Measurements from ENCODE around the gene NXT1.

NXT1 gene

DNA sequence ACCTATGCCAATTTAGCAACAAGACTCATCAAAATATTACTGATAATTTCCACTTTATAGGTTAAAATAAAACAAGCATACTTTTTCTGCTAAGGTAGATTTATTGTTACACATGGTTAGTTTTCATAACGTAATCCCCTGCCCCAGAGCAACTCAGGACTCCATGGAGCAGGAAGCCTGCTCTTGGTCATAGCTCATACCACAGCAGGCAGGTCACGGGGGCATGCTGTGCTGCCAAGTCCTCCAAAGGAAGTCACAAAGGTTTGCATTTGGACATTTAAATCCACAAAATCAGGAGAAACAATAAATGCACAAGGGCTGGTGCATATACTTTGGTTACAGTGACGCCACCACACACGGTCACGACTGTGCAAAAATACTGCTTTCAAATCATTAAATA, 23.9 kb downstream of the NXT1 start:
- FAIRE-seq, result no peak
- DNase-seq (ENCODE audit: insufficient read length, low spot score), result no peak
- no peak for TF ChIP-seq CTCF (IDR thresholded peaks at IDR 0.05; ENCODE audit: insufficient read depth, missing control alignments)

DNA sequence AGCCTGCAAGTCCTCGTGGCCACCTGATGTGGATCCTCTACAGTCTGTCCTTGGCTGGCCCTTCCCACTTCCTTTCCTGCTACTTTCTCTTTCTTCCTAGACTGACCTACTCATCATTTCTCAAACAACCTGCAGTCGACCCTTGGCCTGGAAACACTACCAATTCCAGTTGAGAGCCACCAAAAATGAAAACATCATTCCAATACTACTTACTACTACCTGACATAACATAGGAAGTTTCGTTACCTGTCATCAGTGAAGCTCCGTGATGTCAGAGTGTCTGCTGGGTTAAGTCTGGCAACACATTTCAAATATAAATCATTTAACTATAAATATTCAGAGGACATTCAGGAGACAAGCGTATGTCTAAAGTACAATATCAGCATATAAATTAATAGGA, 25.2 kb downstream of the NXT1 start:
- DNase-seq (ENCODE audit: insufficient read length, low spot score), result no peak
- FAIRE-seq, result no peak
- TF ChIP-seq CTCF (IDR thresholded peaks at IDR 0.05; ENCODE audit: insufficient read depth, missing control alignments), result no peak

DNA sequence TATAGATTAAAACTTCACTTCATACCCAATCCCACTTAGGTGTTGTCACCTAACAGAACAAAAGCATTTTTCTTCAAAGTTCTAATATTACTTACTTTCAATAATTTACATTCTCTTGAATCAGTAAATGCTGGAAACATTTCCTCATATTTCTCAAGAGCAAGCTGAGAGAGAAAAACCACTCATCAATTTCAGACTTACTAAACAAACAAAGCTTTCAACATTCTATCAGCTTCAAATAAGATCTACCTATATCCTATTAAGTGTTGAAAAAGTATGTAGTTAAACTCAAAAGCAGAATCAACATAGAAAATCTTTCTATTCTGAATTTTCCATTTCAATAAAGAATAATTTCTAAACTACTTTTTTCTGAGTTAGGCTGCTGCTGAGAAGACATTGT, 29.2 kb downstream of the NXT1 start:
- no peak for TF ChIP-seq CTCF (IDR thresholded peaks at IDR 0.05; ENCODE audit: insufficient read depth, missing control alignments)
- no peak for FAIRE-seq
- no peak for DNase-seq (ENCODE audit: insufficient read length, low spot score)

GRCh38 chr20:23381876-23382275, 31.3 kb downstream of the NXT1 start:
- no peak for FAIRE-seq

GRCh38 chr20:23386304-23387117, 35.9 kb downstream of the NXT1 start:
- no peak for TF ChIP-seq CTCF (IDR thresholded peaks at IDR 0.05; ENCODE audit: insufficient read depth, missing control alignments)
- FAIRE-seq (no peak), DNase-seq (ENCODE audit: insufficient read length, low spot score) (no peak)

More at GRCh38 chr20:23381876-23382275, 31.3 kb downstream of the NXT1 start:
- DNase-seq (ENCODE audit: insufficient read length, low spot score), result no peak
- no peak for TF ChIP-seq CTCF (IDR thresholded peaks at IDR 0.05; ENCODE audit: insufficient read depth, missing control alignments)

- no peak for TF ChIP-seq CTCF (IDR thresholded peaks at IDR 0.05; ENCODE audit: insufficient read depth, missing control alignments)
Observed at GRCh38 chr20:23387118-23387443, 36.5 kb downstream of the NXT1 start.

GRCh38 chr20:23390091-23390774, 39.6 kb downstream of the NXT1 start:
- FAIRE-seq, result no peak

More at GRCh38 chr20:23387118-23387443, 36.5 kb downstream of the NXT1 start:
- DNase-seq (ENCODE audit: insufficient read length, low spot score) (no peak), FAIRE-seq (no peak)

More at GRCh38 chr20:23390091-23390774, 39.6 kb downstream of the NXT1 start:
- no peak for TF ChIP-seq CTCF (IDR thresholded peaks at IDR 0.05; ENCODE audit: insufficient read depth, missing control alignments)
- no peak for DNase-seq (ENCODE audit: insufficient read length, low spot score)

Measured in D721Med (cell line).